Measurements from ENCODE around the gene CCDC39. TPM values are rescaled to one million over a fixed set of nuclear protein-coding genes. Genes with fewer than 3 reads are reported as not detected.

CCDC39 gene
- total and polyA plus RNA-seq, 2 of the 4 experiments (the other 2 are of a cell fraction), result not detected

DNA sequence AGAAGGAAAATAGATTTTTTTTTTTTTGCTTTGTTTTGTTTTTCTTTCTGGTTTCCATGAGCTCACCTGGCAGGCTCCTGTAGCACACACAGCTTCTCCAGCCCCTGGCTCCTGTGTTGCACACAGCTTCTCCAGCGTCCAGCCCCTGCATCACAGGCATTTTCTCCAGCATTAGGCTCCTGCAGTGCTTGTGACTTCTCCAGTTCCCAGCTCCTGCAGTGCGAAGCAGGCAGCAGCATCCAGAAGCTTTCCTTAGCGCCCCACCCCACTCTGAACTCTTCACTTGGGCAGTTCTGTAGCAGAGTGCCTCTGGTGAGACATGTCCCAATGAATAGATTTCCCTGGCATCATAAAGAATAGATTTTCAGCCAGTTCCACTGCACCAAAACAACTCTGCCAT is 5.5 kb upstream of the CCDC39 start:
- dilution Hi-C loops (cut with HindIII; ENCODE audit: low sequenced_read_pairs, unreplicated experiment) (no loop called here), in situ Hi-C loops (cut with MboI; ENCODE audit: low sequenced_read_pairs) (no loop called here), intact Hi-C loops (cut with micrococcal nuclease) (loop anchor here (5.0 kb wide), 1 partner anchor 873 kb away; no protein-coding TSS in a partner anchor)
- Histone ChIP-seq H3K9ac (ENCODE audit: low read depth, low read length) (no peak overlapping the region), H2AK5ac (ENCODE audit: low read depth, low read length) (no peak overlapping the region), H3K9me1 (ENCODE audit: insufficient read depth, low read length) (no peaks in the 10 kb centered on the region), H3K9me3 (ENCODE audit: control insufficient read depth, insufficient read depth, low read length) (no peaks in the 10 kb centered on the region), H3K4ac (ENCODE audit: low read depth, low read length) (no peak overlapping the region), H4K5ac (ENCODE audit: low read depth, low read length) (no peak overlapping the region), H3K14ac (replicated peaks; ENCODE audit: low read depth, low read length) (no peak overlapping the region), H2BK5ac (ENCODE audit: low read depth, low read length, poor library complexity, severe bottlenecking) (no peak overlapping the region), H3K4me3 (ENCODE audit: insufficient read depth, low read depth, low read length) (no peak overlapping the region), H2AK9ac (replicated peaks; ENCODE audit: low read depth, low read length, poor library complexity) (no peak overlapping the region), H3K4me2 (ENCODE audit: low read depth, low read length) (no peak overlapping the region), H2BK120ac (ENCODE audit: low read depth, low read length) (no peak overlapping the region), H3K23ac (ENCODE audit: low read depth, low read length) (no peak overlapping the region), H3K27ac (ENCODE audit: insufficient read depth, low read length) (no peak overlapping the region), H3K27me3 (ENCODE audit: control insufficient read depth, insufficient read depth, low read length) (no peaks in the 10 kb centered on the region), H4K8ac (ENCODE audit: low read depth in 2 of 2, low read length in 2 of 2) (no peak overlapping the region), H3K56ac (ENCODE audit: extremely low read depth, insufficient read depth, low read length) (no peak overlapping the region), H2BK20ac (ENCODE audit: low read depth, low read length) (no peak overlapping the region), H2AFZ (replicated peaks; ENCODE audit: low read length, poor library complexity) (no peak overlapping the region), H3K79me1 (ENCODE audit: low read depth in 1 of 2, low read length in 2 of 2) (no peaks in the 10 kb centered on the region), H2BK15ac (ENCODE audit: low read depth, low read length) (no peak overlapping the region), H4K91ac (ENCODE audit: insufficient read depth, low read depth, low read length) (no peak overlapping the region), H3K4me1 (ENCODE audit: control insufficient read depth, insufficient read depth, low read length) (no peaks in the 10 kb centered on the region), H3K36me3 (ENCODE audit: control insufficient read depth, insufficient read depth, low read length) (no peaks in the 10 kb centered on the region), H4K20me1 (ENCODE audit: insufficient read depth, low read length) (no peaks in the 10 kb centered on the region), H3K18ac (ENCODE audit: low read depth, low read length) (no peak overlapping the region)
- ATAC-seq (ENCODE audit: low read depth) (no peak), DNase-seq (no peak)
- no CpG with 5 or more reads among the region's 3 CpGs for WGBS, 2 experiments (ENCODE audit: extremely low coverage in 2 of 2, insufficient read length in 1 of 2)
- TF ChIP-seq FOS (IDR thresholded peaks at IDR 0.05; ENCODE audit: low read depth, low read length) (no peak), USF2 (IDR thresholded peaks at IDR 0.05; ENCODE audit: low read depth, low read length) (no peak), MAFK (IDR thresholded peaks at IDR 0.05; ENCODE audit: low read depth, low read length) (no peak), CTCF (conservative IDR thresholded peaks at IDR 0.05; ENCODE audit: low read depth, low read length) (no peak), CHD1 (IDR thresholded peaks at IDR 0.05; ENCODE audit: low read depth, low read length) (no peak), RFX5 (IDR thresholded peaks at IDR 0.05; ENCODE audit: low read depth, low read length) (no peak), RCOR1 (IDR thresholded peaks at IDR 0.05; ENCODE audit: insufficient replicate concordance, low read length) (no peak), NFE2L2 (IDR thresholded peaks at IDR 0.05; ENCODE audit: low read depth, low read length) (no peak), CEBPB (IDR thresholded peaks at IDR 0.05; ENCODE audit: low read depth, low read length) (no peak)
- BruUV-seq (replicated peaks), result no TSS peak
- POLR2A ChIA-PET (ENCODE audit: unreplicated experiment), result no interaction called here
- CTCF ChIA-PET, result interaction anchor here (0.7 kb wide), 1 partner anchor 299 kb away, joined by 3 read pairs; no protein-coding TSS in a partner anchor
